PFSK-1 (cell line): Measurements from ENCODE around the gene PPM1M.

Experiments
- FOXP2 ChIP-seq: optimal IDR thresholded peaks from 2 replicates; pipeline ENCODE3; 2011; ENCODE audit warnings: borderline replicate concordance, control low read depth, inconsistent platforms; ENCODE audit not compliant: insufficient read depth; ENCODE audit errors: extremely low read length, extremely low read depth
- POLR2AphosphoS5 ChIP-seq: IDR thresholded peaks from 2 replicates; pipeline ENCODE4 v1.6.1; 2012; ENCODE audit warnings: low read depth, mild to moderate bottlenecking, control low read depth, low read length, moderate library complexity
- SIN3A ChIP-seq: IDR thresholded peaks from 2 replicates; pipeline ENCODE4 v1.6.1; 2012; ENCODE audit warnings: mild to moderate bottlenecking, low read length, moderate library complexity, borderline replicate concordance; ENCODE audit not compliant: insufficient read depth
- TAF1 ChIP-seq: IDR thresholded peaks from 2 replicates; pipeline ENCODE4 v1.6.1; 2012; ENCODE audit warnings: low read length, control low read depth, borderline replicate concordance; ENCODE audit not compliant: insufficient read depth

- TF ChIP-seq TAF1 (no peak), POLR2AphosphoS5 (no peak), SIN3A (no peak), FOXP2 (no peak)
These were observed 27.3 kb downstream of the PPM1M start for GRCh38 chr3:52272831-52273230.
